H9 (cell line): ENCODE measurements around the gene PAH. TPM values are rescaled to one million over a fixed set of nuclear protein-coding genes. Genes with fewer than 3 reads are reported as not detected.

ENCODE experiments used
- DNase-seq: peaks from one replicate; pipeline ENCODE4 v3.0.0-alpha.2; 2017
- H2AFZ ChIP-seq: one replicate; pipeline ENCODE4 v1.6.1; 2013; ENCODE audit warnings: mild to moderate bottlenecking, low read length, control low read depth, moderate library complexity
- H2AK5ac ChIP-seq: 2 replicates; pipeline ENCODE4 v1.6.1; 2013; ENCODE audit warnings: low read length, control low read depth, mixed read lengths; ENCODE audit not compliant: insufficient read length
- H2BK120ac ChIP-seq: one replicate; pipeline ENCODE4 v1.6.1; 2013; ENCODE audit warnings: low read depth, mild to moderate bottlenecking, low read length, control low read depth, inconsistent platforms; ENCODE audit not compliant: poor library complexity, severe bottlenecking
- H2BK12ac ChIP-seq: 2 replicates; pipeline ENCODE4 v1.6.1; 2013; ENCODE audit warnings: low read length, control low read depth, mixed read lengths, low read depth; ENCODE audit not compliant: insufficient read length
- H2BK15ac ChIP-seq: 2 replicates; pipeline ENCODE4 v1.6.1; 2013; ENCODE audit warnings: low read depth, low read length, control low read depth
- H2BK20ac ChIP-seq: one replicate; pipeline ENCODE4 v1.6.1; 2013; ENCODE audit warnings: low read depth, mild to moderate bottlenecking, low read length, control low read depth, inconsistent platforms; ENCODE audit not compliant: poor library complexity, severe bottlenecking
- H2BK5ac ChIP-seq: 2 replicates; pipeline ENCODE4 v1.6.1; 2013; ENCODE audit warnings: low read length, control low read depth, mixed read lengths; ENCODE audit not compliant: insufficient read length
- H3K14ac ChIP-seq: 2 replicates; pipeline ENCODE4 v1.6.1; 2013; ENCODE audit warnings: low read length, control low read depth; ENCODE audit not compliant: insufficient read depth
- H3K18ac ChIP-seq: 2 replicates; pipeline ENCODE4 v1.6.1; 2013; ENCODE audit warnings: low read depth, mild to moderate bottlenecking, mixed read lengths, low read length, control low read depth; ENCODE audit not compliant: insufficient read length
- H3K23ac ChIP-seq: 2 replicates; pipeline ENCODE4 v1.6.1; 2013; ENCODE audit warnings: low read length, control low read depth, mixed read lengths, low read depth; ENCODE audit not compliant: insufficient read length
- H3K23me2 ChIP-seq: 2 replicates; pipeline ENCODE4 v1.6.1; 2013; ENCODE audit warnings: low read depth, mild to moderate bottlenecking, mixed read lengths, low read length, control low read depth; ENCODE audit not compliant: insufficient read length, poor library complexity, severe bottlenecking
- H3K27ac ChIP-seq: 2 replicates; pipeline ENCODE4 v1.5.1; 2013; ENCODE audit warnings: low read length, control low read depth, mixed read lengths, low read depth; ENCODE audit not compliant: insufficient read length
- H3K27me3 ChIP-seq: 2 replicates; pipeline ENCODE4 v1.6.1; 2013; ENCODE audit warnings: low read length, control low read depth, inconsistent platforms; ENCODE audit not compliant: insufficient read depth
- H3K4ac ChIP-seq: 2 replicates; pipeline ENCODE4 v1.6.1; 2013; ENCODE audit warnings: low read depth, mild to moderate bottlenecking, control low read depth, inconsistent platforms, low read length, moderate library complexity
- H3K4me1 ChIP-seq: 2 replicates; pipeline ENCODE4 v1.6.1; 2013; ENCODE audit warnings: low read length, control low read depth, inconsistent platforms; ENCODE audit not compliant: insufficient read depth
- H3K4me2 ChIP-seq: 2 replicates; pipeline ENCODE4 v1.6.1; 2013; ENCODE audit warnings: low read length, control low read depth, mixed read lengths; ENCODE audit not compliant: insufficient read length, insufficient read depth
- H3K56ac ChIP-seq: 2 replicates; pipeline ENCODE4 v1.6.1; 2013; ENCODE audit warnings: low read depth, mild to moderate bottlenecking, mixed read lengths, low read length, control low read depth; ENCODE audit not compliant: insufficient read length
- H3K79me1 ChIP-seq: 2 replicates; pipeline ENCODE4 v1.6.1; 2013; ENCODE audit warnings: low read depth, mild to moderate bottlenecking, moderate library complexity, low read length, control low read depth, inconsistent platforms; ENCODE audit not compliant: insufficient read depth, poor library complexity, severe bottlenecking
- H3K79me2 ChIP-seq: 2 replicates; pipeline ENCODE4 v1.6.1; 2013; ENCODE audit warnings: low read length, control low read depth, inconsistent platforms; ENCODE audit not compliant: insufficient read depth
- H3K9ac ChIP-seq: 2 replicates; pipeline ENCODE4 v1.6.1; 2013; ENCODE audit warnings: low read length, control low read depth, mixed read lengths; ENCODE audit not compliant: insufficient read length; ENCODE audit errors: extremely low read depth
- H3K9me3 ChIP-seq: one replicate; pipeline ENCODE4 v1.6.1; 2013; ENCODE audit warnings: low read depth, low read length, inconsistent platforms; ENCODE audit not compliant: control insufficient read depth
- H3T11ph ChIP-seq: one replicate; pipeline ENCODE4 v1.6.1; 2013; ENCODE audit warnings: mild to moderate bottlenecking, low read length, control low read depth, inconsistent platforms
- H4K20me1 ChIP-seq: one replicate; pipeline ENCODE4 v1.6.1; 2013; ENCODE audit not compliant: control insufficient read depth, insufficient read length, insufficient read depth
- H4K5ac ChIP-seq: 2 replicates; pipeline ENCODE4 v1.6.1; 2013; ENCODE audit warnings: low read depth, mild to moderate bottlenecking, mixed read lengths, low read length, control low read depth; ENCODE audit not compliant: insufficient read length
- H4K8ac ChIP-seq: replicated peaks from 2 replicates; pipeline ENCODE4 v1.6.1; 2013; ENCODE audit warnings: low read length, control low read depth, mixed read lengths, low read depth; ENCODE audit not compliant: insufficient read length
- H4K91ac ChIP-seq: 2 replicates; pipeline ENCODE4 v1.6.1; 2013; ENCODE audit warnings: low read depth, mild to moderate bottlenecking, moderate library complexity, mixed read lengths, low read length, control low read depth; ENCODE audit not compliant: insufficient read length
- H3K27ac Mint-ChIP-seq, 3 experiments: 2 replicates in 2 of 3; 3 replicates in 1 of 3; pipeline ENCODE4 v1.8.0; 2020 to 2021; ENCODE audit warnings: mixed read lengths in 3 of 3, mild to moderate bottlenecking in 1 of 3, moderate library complexity in 1 of 3
- H3K27me3 Mint-ChIP-seq: 2 replicates; pipeline ENCODE4 v1.8.0; 2021; ENCODE audit warnings: low read depth, mild to moderate bottlenecking, moderate library complexity, mixed read lengths
- H3K36me3 Mint-ChIP-seq, 3 experiments: 2 replicates in 2 of 3; 3 replicates in 1 of 3; pipeline ENCODE4 v1.8.0; 2020 to 2021; ENCODE audit warnings: low read depth in 3 of 3, mixed read lengths in 3 of 3; ENCODE audit not compliant: insufficient read depth in 1 of 3
- H3K4me1 Mint-ChIP-seq, 2 experiments: 2 replicates each; pipeline ENCODE4 v1.8.0; 2020; ENCODE audit warnings: mixed read lengths in 2 of 2
- H3K4me3 Mint-ChIP-seq, 2 experiments: 2 replicates in 1 of 2; 3 replicates in 1 of 2; pipeline ENCODE4 v1.8.0; 2020 to 2021; ENCODE audit warnings: mild to moderate bottlenecking in 2 of 2, mixed read lengths in 2 of 2, moderate library complexity in 1 of 2
- H3K9me3 Mint-ChIP-seq, 2 experiments: 2 replicates in 1 of 2; 3 replicates in 1 of 2; pipeline ENCODE4 v1.8.0; 2020; ENCODE audit warnings: mild to moderate bottlenecking in 2 of 2, mixed read lengths in 2 of 2, moderate library complexity in 1 of 2
- CTCF ChIP-seq: fragments of 200-600 bp; sonication (generic); conservative IDR thresholded peaks from 3 replicates; pipeline ENCODE4 v1.8.0; 2021; ENCODE audit warnings: antibody characterized with exemption, mild to moderate bottlenecking
- WGBS: extraction: QIAGEN DNeasy Blood & Tissue Kit; methylation state at CpG from one replicate; pipeline ENCODE4 v1.1.7; 2013; ENCODE audit warnings: missing lambda C conversion rate, low lambda C conversion rate, mixed read lengths; ENCODE audit not compliant: insufficient read length; ENCODE audit errors: extremely low coverage; 5-methylcytosine and 5-hydroxymethylcytosine counted together
- total RNA-seq: library from RNA; stranded (reverse); gene quantifications from 2 replicates; pipeline ENCODE4 v1.2.1, GENCODE V29; 2021

The PAH gene
- total RNA-seq, 1 experiment from 2014 or later, result 6.1 TPM

GRCh38 chr12:102874819-102875218 lies 42.2 kb downstream of the PAH start:
- Histone ChIP-seq H3K14ac (no peak overlapping the region), H2AK5ac (no peak overlapping the region), H2BK20ac (no peak overlapping the region), H4K8ac (no peak overlapping the region), H3K18ac (no peak overlapping the region), H2BK120ac (no peak overlapping the region), H2BK15ac (no peak overlapping the region), H3K4me2 (no peak overlapping the region), H3K9ac (no peak overlapping the region), H3K23me2 (no peaks in the 10 kb centered on the region), H3K79me1 (no peaks in the 10 kb centered on the region), H2BK12ac (no peak overlapping the region), H4K91ac (no peak overlapping the region), H3K79me2 (no peaks in the 10 kb centered on the region), H3K27ac (no peak overlapping the region), H3K4me1 (no peaks in the 10 kb centered on the region), H3K56ac (no peak overlapping the region), H3K27me3 (no peaks in the 10 kb centered on the region), H3K23ac (no peak overlapping the region), H4K20me1 (no peaks in the 10 kb centered on the region), H3K9me3 (no peaks in the 10 kb centered on the region), H4K5ac (no peak overlapping the region), H3T11ph (no peak overlapping the region), H3K4ac (no peak overlapping the region), H2AFZ (no peak overlapping the region), H2BK5ac (no peak overlapping the region)
- Mint-ChIP-seq H3K9me3 (no peaks in the 10 kb centered on the region), H3K4me3 (no peak overlapping the region), H3K36me3 (no peaks in the 10 kb centered on the region), H3K27me3 (peaks cover 1% of the 10 kb centered on the region), H3K27ac (peak overlapping the region in 1 of 3 experiments; percentile 14; a peak in 1 of 7 replicates), H3K4me1 (peaks cover 2 to 11% of the 10 kb centered on the region in 2 experiments; a peak in 3 of 4 replicates)
- WGBS, result no CpG with 5 or more reads among the region's 9 CpGs
- no peak for TF ChIP-seq CTCF
- DNase-seq, result no peak
